HUES6 (cell line): ENCODE results near the gene CAVIN1.

Experiments used
- H3K27ac ChIP-seq: 2 replicates; pipeline ENCODE4 v1.7.0; 2013; ENCODE audit warnings: low read depth, mild to moderate bottlenecking, low read length, inconsistent platforms
- H3K27me3 ChIP-seq: 2 replicates; pipeline ENCODE4 v1.6.1; 2013; ENCODE audit warnings: low read length; ENCODE audit not compliant: control insufficient read depth, insufficient read depth
- H3K36me3 ChIP-seq: 2 replicates; pipeline ENCODE4 v1.6.1; 2013; ENCODE audit warnings: low read length; ENCODE audit not compliant: control insufficient read depth, insufficient read depth
- H3K4me1 ChIP-seq: 2 replicates; pipeline ENCODE4 v1.6.1; 2013; ENCODE audit warnings: low read length; ENCODE audit not compliant: control insufficient read depth, insufficient read depth
- H3K4me3 ChIP-seq: 2 replicates; pipeline ENCODE4 v1.5.1; 2013; ENCODE audit warnings: low read depth, low read length
- H3K9ac ChIP-seq: one replicate; pipeline ENCODE4 v1.6.1; 2013; ENCODE audit warnings: mild to moderate bottlenecking, low read length
- H3K9me3 ChIP-seq: 2 replicates; pipeline ENCODE4 v1.6.1; 2013; ENCODE audit warnings: low read depth, low read length; ENCODE audit not compliant: control insufficient read depth, insufficient read depth

The CAVIN1 gene

DNA sequence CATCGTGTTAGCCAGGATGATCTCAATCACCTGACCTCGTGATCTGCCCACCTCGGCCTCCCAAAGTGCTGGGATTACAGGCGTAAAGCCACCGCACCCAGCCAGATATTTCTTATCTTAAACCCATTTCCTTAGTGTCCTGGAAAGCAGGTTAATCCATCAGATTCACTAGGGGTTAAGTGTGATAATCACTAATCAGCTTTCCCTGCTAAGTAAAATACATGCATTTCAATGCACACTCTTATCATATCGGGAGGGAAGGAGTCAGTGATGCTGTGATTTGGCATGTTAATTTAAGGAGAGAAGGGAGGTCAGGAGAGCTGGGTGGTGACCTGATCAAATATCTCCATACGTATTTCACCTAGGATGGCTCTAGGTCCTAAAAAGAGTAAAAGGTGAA lies 63.9 kb downstream of the CAVIN1 start:
- H3K9me3 ChIP-seq = no peaks in the 10 kb centered on the region
- no peaks in the 10 kb centered on the region for H3K36me3 ChIP-seq
- no peak overlapping the region for H3K4me3 ChIP-seq
- H3K9ac ChIP-seq = no peak overlapping the region
- H3K27ac ChIP-seq = no peak overlapping the region
- H3K27me3 ChIP-seq = no peaks in the 10 kb centered on the region
- H3K4me1 ChIP-seq = peaks cover 33% of the 10 kb centered on the region

DNA sequence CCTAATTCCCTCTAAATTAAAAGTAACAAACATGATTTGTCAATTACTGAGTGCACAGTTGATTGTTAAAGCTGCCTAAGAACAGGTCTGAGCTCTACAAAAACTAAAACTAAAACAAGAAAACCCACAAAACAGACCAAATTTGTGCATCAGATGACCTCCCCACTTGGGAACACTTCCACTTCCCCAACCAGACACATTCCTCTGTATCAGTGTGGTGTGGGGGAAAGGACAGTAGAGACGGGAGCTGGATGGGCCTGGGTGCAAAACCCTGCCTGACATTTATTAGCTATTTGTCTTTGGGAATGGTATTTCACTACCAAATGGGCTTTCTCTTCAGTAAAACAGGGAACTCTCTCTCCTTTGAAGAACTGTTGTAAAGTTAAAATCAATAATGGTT lies 64.6 kb downstream of the CAVIN1 start:
- H3K4me3 ChIP-seq = no peak overlapping the region
- H3K27ac ChIP-seq = no peak overlapping the region
- peaks cover 28% of the 10 kb centered on the region for H3K4me1 ChIP-seq
- H3K27me3 ChIP-seq = no peaks in the 10 kb centered on the region
- H3K9me3 ChIP-seq = no peaks in the 10 kb centered on the region
- no peak overlapping the region for H3K9ac ChIP-seq
- no peaks in the 10 kb centered on the region for H3K36me3 ChIP-seq

DNA sequence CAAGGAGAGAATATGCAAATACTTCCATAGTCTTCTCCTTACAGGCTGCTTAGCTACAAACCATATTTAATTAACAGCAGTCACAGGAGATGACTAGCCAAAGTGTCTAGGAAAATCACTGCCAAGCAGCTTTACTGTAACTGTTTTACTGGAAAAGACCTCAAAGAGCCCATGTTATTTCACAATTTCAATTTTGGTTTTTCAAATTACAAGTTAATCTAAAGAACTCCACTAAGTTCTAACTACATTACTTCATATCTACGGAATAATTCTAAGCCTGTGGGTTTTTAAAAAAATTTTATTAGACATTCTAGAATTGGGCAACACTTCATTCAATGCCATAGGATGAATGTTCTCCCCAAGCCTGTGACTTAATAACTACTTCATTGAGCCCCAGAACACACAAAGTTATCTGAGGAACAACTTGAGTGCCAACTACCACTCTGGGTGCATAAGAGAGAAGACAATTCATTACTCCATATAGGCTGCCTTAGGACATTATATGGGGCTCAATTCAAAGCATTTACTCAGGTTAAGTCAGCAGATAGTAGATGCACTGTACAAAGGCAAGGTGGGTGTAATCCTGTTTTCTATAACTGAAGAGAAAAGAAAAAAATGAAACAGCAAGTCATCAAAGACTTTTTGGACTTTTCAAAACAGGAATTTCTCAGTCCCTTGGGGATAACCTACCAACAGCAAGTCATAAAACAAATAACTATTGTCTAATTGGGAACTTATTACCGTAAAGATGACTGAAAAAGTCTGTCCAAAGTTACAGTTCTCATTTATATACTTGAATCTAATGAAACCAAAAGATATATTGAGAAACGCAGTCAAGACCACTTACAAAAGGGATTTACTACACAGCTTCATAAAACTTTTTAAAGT lies 67.9 kb downstream of the CAVIN1 start:
- Histone ChIP-seq H3K9me3 (no peaks in the 10 kb centered on the region), H3K27me3 (no peaks in the 10 kb centered on the region), H3K9ac (no peak overlapping the region), H3K4me3 (no peak overlapping the region), H3K27ac (peak overlapping the region; percentile 47; the same call in 1 of the 2 replicates), H3K4me1 (peaks cover 5% of the 10 kb centered on the region; the same call in 1 of the 2 replicates), H3K36me3 (no peaks in the 10 kb centered on the region)
